Stimulated activated CD8-positive, alpha-beta memory T cell treated with anti-CD3 and anti-CD28 coated beads, Interleukin-12 subunit alpha, Interleukin-12 subunit beta, amount 100 ng/mL, for 24 hours (primary cell): ENCODE results near the gene SPART.
"Not testable (repeated sequence)": the region's sequence is repeated elsewhere in the genome, so short reads cannot be mapped to it uniquely, and the experiment has no call there.

ENCODE experiments used
- DNase-seq: peaks from one replicate; pipeline ENCODE4 v3.0.0-alpha.2; 2020; ENCODE audit errors: extremely low read depth

Gene SPART

DNA sequence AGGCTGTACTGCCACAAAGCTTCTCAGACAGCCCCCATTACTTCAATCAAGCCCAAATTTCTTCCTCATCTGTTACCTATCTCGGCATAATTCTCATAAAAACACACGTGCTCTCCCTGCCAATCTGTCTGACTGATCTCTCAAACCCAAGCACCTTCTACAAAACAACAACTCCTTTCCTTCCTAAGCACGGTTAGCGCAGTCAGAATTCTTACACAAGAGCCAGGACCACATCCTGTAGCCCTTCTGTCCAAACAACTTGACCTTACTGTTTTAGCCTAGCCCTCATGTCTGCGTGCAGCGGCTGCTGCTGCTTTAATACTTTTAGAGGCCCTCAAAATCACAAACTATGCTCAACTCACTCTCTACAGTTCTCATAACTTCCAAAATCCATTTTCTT lies 26.4 kb downstream of the SPART start:
- not testable (repeated sequence) for DNase-seq

DNA sequence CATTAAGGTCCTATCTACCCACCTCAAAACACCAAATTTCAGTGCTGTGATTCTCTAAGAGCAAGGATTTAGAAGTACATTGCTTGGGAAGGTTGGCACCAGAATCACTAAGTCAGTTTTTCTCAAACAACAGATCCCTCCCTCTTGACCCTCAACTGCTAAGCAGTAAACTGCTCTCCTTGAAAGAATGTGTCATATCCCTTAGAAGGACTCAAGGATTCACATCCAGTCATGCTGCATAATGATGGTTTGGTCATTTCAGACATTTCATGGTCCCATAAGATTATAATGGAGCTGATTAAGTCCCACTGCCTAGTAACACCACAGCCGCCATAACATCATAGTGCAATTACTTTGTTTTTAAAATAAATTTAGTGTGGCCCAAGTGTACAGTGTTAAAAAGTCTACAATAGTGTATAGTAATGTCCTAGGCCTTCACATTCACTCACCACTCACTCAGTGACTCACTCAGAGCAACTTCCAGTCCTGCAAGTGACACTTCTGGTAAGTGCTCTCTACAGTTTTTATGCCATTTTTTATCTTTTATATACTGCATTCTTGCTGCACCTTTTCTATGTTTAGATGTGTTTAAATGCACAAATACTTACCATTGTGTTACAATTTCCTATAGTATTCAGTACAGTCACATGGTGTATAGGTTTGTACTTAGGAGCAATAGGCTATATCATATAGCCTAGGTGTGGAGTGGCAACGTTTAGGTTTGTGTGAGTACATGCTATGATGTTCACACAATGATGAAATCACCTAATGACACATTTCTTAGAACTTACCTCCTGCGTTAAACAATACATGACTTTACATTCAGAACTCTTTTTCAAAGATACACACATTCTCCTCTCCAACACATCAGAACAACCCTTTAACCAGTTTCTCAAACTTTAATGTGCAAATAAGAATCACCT lies 32.9 kb downstream of the SPART start:
- no peak for DNase-seq

DNA sequence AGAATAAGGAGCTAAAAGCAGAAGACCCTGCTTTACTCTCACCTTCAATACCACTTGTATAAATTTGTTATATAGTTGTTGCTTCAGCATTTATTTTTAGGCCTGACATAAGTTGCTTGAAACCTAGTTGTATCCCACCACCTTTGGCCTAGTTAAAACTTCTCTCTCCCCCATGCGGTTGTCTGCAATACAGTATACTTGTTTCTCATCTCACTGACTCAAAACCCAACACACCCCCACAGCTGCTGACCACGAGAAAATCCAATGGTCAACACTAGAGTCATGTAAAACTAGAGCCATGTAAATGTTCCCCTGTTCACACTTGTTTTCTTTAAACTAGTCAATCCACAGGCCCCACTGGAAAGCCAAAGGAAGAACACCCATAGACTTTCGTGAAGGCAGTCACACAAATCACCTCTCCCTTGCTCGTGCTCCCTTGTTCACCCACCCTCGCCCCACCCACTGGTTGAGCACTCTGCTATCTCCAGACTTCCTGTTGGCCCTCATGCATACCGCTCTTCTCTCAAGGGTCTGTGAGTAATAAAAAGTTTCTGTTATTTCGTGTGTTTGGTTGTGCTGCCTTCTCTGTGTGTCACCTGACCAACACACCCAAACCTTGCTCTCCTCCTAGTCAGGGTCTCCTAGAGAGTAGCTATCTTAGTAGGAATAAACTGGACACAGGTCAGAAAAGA lies 35.6 kb downstream of the SPART start:
- DNase-seq = no peak

DNA sequence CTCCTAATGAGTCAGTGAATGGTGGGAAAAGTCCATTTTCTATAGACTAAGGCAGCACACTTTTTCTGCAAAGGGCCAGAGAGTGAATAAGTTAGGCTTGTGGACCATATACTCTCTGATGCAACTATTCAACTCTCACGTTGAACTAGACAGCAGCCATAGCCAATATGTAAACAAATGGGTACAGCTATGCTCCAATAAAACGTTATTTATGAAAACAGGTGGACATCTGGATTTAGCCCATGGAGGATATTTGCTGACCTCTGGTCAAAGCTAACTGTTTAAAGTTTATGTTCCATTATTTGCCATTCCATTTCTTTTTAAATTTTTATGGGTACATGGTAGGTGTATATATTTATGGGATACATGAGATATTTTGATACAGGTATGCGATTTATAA lies 43.9 kb downstream of the SPART start:
- no peak for DNase-seq

DNA sequence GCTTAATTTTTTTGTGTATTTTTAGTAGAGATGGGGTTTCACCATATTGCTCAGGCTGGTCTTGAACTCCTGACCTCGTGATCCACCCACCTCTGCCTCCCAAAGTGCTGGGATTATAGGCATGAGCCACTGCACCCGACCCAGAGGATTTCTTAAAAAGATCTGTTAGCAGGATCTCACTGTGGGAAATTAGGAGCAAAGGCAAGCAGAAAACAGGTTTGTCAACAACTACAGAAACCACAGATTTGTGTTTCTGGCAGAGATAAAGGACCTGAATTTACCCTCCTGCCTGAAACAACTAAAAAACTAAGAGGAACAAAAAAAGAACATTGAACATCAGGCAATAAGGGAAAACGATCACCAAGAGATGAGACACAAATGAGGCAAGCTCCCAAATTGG lies 46.7 kb downstream of the SPART start:
- DNase-seq = not testable (repeated sequence)

DNA sequence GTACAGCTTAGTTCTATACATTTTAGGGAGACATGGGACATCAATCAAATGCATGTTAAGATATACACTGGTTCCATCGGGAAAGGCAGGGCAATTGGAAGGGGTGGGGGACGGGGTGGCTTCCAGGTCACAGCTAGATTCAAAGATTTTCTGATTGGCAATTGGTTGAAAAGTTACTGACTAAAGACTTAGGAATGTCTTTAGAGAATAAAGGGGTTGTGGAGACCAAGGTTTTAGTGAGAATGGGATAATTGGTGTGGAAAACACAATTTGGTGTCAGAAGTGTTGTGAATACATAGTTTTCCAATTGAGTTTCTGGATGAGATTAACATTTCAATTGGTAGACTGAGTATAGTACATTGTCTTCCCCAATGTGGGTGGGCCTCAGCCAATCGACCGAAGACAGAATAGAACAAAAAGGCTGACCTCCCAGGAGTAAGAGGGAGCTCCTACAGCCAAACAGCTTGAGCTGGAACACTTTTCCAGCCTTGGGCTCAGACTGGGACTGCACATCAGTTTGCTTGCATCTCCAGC lies 47.6 kb downstream of the SPART start:
- no peak for DNase-seq

DNA sequence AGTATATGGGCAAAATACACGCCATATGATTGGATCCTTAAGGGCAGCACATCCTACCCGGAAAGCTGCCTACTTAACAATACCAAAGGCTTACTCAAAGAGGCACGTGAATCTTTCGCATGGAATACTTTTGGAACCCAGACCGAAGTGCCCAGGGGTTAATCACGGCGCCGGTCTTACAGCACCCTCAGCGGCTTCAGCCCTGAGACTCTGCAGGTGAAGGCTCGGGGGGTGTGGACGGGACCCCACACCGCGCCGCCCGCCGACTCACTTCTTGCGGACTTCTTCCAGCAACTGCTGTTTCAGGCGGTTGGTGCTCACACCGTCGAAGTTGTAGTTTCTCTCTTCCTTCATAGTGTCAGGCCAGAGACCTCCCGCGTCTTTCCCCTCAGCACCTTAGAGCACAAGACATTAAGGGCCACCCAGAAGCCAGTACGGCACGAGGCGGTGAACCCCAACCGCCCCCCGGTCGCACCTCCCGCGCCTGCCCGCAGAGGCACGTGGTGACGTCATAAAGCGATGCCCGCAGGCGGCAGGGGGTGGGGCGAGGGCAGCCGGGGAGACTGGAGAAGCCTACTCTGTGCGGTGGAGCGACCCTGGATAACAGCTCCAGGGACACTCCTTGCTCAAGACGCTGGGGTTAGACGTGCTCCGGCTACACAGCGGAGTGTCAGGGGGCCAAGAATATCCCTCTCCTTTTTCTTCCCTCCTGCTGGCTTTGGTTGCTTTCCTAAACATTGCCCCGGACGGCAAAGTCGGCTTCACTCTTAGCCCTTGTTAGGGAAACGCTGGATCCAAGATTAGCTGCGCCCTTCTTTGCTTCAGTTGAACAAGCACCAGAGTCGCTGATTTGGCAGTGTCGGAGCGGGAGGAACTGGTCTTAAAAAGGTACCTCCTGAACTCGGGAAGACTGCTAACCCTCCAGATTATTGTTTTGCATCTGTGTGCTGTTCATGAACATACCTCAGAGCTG lies 48.5 kb downstream of the SPART start, which contains the start of gene CCDC169:
TSS of gene CCDC169 (minus strand) at position 449 of the 973 bp plus-strand sequence. CDS start at position 354, 95 bp downstream.
- peak; percentile 15 for DNase-seq

DNA sequence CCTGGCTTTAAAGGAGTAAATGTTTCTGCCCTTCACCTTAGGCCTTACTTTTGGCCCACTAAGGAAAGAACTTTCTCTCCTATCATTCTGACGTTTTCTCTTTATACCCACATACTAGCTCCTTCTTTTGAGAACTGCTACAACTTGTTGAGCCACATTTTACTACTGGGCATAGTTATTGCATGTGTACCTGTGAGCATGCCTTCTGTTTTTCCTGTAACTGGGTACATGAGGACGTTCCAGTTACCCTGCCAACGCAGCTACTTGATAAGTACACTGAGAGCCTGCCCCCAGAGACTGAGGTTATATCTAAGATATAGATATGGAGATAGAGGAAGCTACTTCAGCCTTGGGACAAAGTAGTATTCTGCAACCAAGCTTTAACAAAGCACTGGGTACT lies 52.1 kb downstream of the SPART start:
- DNase-seq = no peak

DNA sequence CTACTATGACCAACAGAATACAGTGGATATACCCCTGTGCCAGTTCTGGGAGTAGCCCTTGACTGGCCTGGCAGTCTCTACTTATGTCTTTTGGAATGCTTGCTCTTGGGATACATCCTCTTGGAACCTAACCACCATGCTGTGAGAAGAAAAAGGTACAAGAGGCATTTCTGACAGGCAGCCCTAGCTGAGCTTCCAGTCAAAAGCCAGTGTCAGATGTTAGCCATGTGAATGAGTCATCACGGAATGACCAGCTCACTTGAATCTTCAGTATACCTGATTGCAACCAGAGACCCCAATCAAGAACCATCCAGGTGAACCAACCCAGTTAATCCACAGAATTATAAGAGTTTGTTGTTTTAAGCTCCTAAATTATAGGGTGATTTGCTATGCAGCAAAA lies 52.7 kb downstream of the SPART start:
- DNase-seq = no peak

DNA sequence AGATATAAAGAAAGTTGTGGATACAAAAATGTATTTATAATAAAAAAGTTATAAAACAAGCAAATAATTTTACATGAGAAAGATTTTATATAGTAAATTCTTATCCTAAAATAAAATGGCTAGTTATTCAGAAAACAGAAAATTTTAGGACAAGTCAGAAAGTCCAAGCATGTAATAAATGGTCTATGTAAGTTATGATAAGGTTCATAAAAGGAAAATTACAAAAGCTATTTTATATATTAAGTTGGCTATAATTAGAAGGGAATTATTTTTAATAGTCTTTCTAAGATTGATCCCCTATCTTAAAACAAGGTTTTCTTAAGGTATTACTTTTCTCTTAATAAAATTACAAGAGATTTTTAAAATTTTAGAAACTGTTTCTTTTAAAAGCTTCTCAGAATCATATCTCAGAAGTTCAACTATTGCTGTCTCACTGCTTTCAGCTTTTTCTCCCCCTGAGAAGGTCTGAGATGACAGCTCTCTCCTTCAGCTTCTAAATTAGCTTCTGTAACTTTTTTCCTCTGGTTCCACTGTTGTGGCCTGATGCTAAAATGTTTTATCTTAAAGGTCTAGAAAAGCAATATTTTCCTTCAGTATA lies 57.3 kb downstream of the SPART start:
- no peak for DNase-seq

DNA sequence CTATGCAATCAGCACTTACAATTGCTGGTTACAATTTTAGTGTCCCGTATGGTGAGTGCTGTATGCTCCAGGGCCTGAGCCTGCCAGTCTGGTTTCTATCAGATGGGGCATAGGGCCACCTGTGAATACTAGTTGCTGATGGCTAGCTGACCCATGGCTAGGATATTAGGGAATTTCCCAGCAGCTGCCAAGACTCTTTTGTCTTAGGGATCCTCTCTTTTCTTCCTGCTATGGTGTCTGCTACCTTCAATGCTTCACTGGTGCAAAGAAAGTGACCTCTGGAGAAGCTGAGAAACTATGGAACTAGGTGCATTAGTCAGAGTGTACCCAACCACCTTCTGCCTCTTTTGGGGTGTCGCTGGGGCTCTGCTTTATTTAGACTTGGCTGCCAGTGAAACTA lies 60.2 kb downstream of the SPART start:
- no peak for DNase-seq

DNA sequence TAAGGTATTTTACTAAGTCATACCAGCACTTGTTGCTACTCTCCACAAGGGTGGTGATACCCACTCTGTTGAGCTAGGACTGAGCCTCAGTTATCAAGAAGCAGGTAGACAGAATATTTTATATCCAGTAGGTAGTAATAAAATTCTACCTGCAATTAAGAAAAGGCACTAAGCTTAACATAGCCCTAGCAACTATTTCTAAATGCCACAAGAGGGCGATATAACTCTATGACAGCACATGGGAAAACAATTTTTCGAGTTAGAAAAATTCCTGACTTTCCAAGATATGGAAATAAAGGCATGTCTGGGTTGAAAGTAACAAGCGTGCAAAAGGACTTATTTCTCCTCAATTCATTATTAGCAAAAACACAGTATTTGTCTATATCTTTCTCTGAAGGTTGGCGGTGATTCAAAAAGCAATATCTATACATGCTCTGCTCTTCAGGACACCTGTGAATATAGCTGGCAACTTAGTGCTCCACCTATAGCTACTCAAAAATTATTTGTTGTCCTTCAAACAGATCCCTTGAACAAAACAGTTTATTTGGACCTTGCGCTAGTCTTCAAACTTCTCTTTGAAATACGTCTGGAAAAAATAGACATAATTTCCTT lies 63.3 kb downstream of the SPART start:
- no peak for DNase-seq

DNA sequence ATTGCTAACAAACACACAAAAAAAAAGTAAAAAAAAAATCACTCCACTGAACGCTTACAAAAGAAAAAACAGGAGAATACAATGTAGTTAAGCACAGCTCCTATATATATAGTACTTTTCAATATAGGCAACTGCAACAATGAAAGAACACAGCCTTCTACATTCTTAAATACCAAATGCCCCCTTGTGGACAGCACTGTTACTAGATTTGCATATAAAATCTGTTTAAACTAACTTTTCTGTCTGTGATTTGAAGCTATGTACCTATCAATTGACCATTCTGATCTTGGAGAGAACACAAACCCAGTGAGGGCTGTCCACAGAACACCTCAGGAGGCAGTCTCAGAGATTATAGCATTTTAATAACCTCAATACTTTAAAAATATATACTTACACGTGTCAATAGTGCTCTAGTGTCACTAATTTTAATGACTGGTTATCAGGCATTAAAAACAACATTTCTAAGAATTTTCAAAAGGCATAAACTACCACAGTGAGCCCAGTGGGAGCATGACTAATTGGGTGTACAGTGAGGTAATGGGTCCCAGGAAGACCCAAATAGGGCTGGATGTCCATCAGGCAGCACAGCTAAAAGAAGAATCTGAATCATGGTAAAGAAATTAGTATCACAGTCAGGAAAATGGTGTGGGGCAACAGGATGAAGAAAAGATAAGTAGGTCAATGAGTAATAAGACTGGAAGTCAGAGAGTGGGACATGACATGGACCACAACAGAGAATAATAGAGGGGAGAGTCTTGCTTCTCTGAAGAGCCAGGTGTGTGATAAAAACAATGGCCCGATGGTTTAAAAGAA lies 70.8 kb downstream of the SPART start:
- no peak for DNase-seq

DNA sequence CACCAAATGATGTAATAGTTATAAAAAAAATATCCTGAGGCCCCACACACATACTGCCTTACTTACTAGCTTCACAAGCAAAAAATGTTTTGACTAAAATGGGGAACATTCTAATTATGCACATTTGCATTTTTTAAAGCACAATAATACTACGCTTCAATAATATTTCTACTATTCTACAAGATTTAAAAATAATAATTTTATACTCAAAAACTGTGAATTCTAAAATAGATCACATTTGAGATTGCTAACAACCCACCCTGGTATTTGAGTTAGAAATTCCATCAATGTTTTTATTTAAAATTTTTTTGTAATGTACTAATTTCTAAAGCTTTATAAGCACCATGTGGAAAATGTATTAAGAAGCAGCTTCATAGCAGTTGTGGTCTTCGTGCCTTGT lies 72.8 kb downstream of the SPART start:
- DNase-seq = no peak

DNA sequence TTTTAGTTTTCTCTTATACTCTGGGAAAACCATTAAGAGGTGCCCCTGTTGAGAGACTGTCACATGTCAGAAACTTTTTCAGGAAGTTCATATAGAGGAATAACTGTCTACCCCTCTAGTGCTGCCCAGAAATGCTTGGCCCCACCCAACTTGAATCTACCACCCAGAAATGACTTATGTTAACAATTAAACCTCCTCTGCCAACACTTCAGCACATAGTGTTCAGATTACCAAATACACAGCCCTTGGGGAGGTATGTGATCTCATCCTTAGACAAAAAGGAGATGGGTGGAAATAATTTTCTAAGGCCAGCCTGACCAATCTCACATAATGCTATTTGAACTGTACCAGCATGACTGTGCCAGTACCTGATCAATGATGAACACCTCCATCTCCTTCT lies 84.2 kb downstream of the SPART start:
- no peak for DNase-seq

DNA sequence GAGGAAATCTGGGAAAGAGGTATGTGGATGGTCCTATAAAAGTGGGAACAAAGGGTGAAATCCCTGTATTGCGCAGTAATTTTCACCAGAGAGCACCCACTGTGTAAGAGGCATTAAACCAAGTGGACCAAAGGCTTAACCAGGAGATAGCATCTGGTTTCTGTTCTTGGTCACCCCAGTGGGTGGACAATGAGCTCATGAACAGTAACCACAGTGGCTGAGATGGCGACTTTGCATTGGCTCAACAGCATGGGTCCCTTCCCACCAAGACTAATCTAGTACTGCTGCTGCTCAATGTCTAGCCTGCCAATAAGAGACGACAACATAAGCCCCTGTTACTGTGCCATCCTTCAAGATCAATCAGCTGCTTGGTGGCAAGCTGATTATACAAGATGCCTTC lies 85.2 kb downstream of the SPART start:
- DNase-seq = no peak

DNA sequence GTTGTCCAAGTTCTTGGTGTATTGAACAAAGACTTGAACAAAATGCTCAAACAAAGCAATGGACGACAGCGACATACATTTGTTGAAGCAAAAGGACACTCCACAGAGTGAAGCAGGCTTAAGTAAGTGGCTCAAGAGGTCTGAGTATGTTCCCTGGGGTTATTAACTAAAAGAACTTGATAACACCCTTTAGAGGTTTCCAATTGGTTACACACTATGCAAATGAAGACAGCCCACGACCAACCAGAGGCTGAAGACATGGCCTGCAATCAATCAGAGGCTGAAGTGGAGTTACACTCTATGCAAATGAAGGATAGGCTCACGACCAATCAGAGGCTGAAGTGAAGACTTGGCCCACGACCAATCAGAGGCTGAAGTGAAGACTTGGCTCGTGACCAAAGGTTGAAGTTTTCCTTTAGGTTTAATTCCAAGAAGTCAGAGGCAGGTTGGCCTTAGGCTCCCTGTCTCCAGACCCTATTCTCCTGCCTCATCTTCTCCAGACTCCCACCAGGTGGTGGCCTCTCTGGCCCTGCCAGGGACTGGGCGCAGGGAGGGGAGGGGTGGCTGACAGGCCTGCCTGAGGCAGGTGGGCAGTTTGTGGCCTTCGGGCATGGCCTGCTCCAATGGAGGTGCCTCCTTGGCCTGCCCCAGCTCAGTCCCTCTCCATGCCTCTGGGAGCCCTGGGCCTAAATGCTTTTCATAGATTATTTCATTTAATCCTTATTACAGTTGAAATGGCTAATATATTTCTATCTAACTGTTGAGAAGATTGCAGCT lies 86.6 kb downstream of the SPART start:
- DNase-seq = no peak

DNA sequence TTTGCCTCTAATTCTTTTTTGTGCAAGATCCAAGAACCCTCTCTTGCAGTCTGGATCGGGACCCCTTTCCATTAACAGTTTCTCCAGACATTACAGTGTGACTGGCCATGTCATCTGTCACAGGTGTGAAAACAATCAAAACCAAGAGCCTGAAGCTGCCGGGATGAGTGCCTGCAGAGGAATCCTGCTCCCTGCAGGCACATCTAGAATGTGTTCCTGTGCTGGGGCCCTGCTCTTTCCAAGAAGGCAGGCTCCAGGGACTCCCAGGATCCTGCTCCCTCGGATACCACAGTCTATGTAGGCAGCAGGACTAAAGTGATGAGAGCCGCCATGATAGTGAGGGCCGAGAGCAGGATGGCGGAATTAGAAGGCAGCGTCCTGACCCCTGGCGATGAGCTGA lies 87.4 kb downstream of the SPART start:
- DNase-seq = no peak
